ENCODE measurements around the gene THAP8. TPM values are rescaled to one million over a fixed set of nuclear protein-coding genes. Genes with fewer than 3 reads are reported as not detected.
A peak's percentile ranks its signal among the peaks of the same experiment; 100 is the strongest.

The THAP8 gene
- total RNA-seq, 2 donors from 2014 or later, result 6.4 to 6.6 TPM

DNA sequence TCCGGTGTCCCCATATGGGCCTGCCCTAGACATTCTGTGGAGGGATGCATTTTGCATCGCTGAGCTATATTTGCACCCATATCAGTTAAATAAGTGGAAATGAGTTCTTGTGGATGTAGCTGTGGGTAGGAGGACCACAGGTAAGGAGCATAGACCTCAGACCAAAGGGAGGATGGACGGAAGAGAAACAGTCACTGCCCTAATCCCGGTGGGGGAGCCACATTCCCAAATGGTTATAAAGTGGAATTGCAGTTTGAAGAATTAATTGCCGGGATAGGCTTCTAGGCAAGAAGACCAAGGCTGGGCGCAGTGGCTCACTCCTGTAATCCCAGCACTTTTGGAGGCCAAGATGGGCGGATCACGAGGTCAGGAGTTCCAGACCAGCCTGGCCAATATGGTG lies 57.3 kb downstream of the THAP8 start:
- TF ChIP-seq, protein P1, sequence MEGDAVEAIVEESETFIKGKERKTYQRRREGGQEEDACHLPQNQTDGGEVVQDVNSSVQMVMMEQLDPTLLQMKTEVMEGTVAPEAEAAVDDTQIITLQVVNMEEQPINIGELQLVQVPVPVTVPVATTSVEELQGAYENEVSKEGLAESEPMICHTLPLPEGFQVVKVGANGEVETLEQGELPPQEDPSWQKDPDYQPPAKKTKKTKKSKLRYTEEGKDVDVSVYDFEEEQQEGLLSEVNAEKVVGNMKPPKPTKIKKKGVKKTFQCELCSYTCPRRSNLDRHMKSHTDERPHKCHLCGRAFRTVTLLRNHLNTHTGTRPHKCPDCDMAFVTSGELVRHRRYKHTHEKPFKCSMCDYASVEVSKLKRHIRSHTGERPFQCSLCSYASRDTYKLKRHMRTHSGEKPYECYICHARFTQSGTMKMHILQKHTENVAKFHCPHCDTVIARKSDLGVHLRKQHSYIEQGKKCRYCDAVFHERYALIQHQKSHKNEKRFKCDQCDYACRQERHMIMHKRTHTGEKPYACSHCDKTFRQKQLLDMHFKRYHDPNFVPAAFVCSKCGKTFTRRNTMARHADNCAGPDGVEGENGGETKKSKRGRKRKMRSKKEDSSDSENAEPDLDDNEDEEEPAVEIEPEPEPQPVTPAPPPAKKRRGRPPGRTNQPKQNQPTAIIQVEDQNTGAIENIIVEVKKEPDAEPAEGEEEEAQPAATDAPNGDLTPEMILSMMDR (IDR thresholded peaks at IDR 0.05), result no peak
- ATAC-seq (ENCODE audit: insufficient number of reproducible peaks, low FRiP score, low read depth) (no peak), DNase-seq (ENCODE audit: low spot score) (no peak)
- H3K27me3 ChIP-seq (replicated peaks; ENCODE audit: insufficient read depth), result no peaks in the 10 kb centered on the region
- peaks cover 12 to 33% of the 10 kb centered on the region in 2 donors for H3K4me1 ChIP-seq (ENCODE audit: control insufficient read depth in 1 of 2, low read depth in 2 of 2)
- H3K36me3 ChIP-seq, result peaks cover 5% of the 10 kb centered on the region
- H3K9me3 ChIP-seq, result no peaks in the 10 kb centered on the region
- no peak overlapping the region for H3K27ac ChIP-seq
- peak overlapping the region; percentile 89 for H3K4me3 ChIP-seq

DNA sequence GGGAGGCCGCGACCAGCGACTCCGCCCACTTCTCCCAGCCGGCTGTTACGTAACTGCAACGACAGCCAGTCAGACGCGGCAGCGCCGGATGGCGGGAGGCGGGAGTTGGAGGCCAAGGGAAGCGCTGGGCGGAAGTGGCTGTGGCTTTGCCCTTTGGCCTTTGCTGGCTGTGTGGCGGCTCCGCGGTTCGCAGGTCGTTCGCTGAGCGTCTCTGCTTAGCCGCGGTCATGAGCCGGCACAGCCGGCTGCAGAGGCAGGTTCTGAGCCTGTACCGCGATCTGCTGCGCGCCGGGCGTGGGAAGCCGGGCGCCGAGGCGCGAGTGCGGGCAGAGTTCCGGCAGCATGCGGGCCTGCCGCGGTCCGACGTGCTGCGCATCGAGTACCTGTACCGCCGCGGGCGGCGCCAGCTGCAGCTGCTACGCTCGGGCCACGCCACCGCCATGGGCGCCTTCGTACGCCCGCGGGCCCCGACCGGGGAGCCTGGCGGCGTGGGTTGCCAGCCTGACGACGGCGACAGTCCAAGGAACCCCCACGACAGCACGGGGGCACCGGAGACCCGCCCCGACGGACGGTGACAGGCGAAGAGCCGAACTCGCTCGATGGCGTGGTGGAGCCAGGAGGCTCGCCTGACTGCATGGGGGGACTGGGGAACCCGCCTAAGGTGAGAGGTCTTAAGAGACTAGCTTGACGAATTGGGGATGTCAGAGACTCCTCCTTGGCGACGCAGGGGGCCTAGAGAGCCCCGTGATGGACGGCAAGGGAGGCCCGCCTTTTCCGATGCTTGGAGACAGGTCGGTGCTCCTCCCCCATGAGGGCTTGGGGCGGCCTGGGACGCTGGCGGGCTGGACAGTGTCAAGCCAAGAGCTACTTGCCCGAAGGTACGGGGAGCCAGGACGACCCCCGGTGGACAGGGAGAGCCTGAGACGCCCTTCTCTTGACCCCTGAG lies 58.8 kb downstream of the THAP8 start, which contains the start of gene SDHAF1:
Gene SDHAF1 (plus strand): TSS at position 141 of the 946 bp plus-strand sequence. CDS start 87 bp downstream, at position 228.
- peaks cover 5% of the 10 kb centered on the region for H3K36me3 ChIP-seq
- TF ChIP-seq, protein P1 (IDR thresholded peaks at IDR 0.05), result no peak
- no peaks in the 10 kb centered on the region for H3K9me3 ChIP-seq
- peak within 1 kb of the TSS; percentile 89 for H3K4me3 ChIP-seq
- no peaks in the 10 kb centered on the region for H3K27me3 ChIP-seq (replicated peaks; ENCODE audit: insufficient read depth)
- H3K27ac ChIP-seq, result peak within 1 kb of the TSS; percentile 63 to 70
- H3K4me1 ChIP-seq (ENCODE audit: control insufficient read depth in 1 of 2, low read depth in 2 of 2), result peaks cover 12 to 33% of the 10 kb centered on the region in 2 donors
- ATAC-seq (ENCODE audit: insufficient number of reproducible peaks, low FRiP score, low read depth) (peak; percentile 90), DNase-seq (ENCODE audit: low spot score) (peak; percentile 87)

- no peaks in the 10 kb centered on the region for H3K9me3 ChIP-seq
- no peaks in the 10 kb centered on the region for H3K27me3 ChIP-seq (replicated peaks; ENCODE audit: insufficient read depth)
- peaks cover 5% of the 10 kb centered on the region for H3K36me3 ChIP-seq
- H3K4me1 ChIP-seq (ENCODE audit: control insufficient read depth in 1 of 2, low read depth in 2 of 2), result peaks cover 12 to 29% of the 10 kb centered on the region in 2 donors
- H3K27ac ChIP-seq, result no peak overlapping the region
- TF ChIP-seq, protein P1 (IDR thresholded peaks at IDR 0.05), result no peak
- ATAC-seq (ENCODE audit: insufficient number of reproducible peaks, low FRiP score, low read depth) (no peak), DNase-seq (ENCODE audit: low spot score) (no peak)
- H3K4me3 ChIP-seq, result peak overlapping the region; percentile 89
These were observed 60.0 kb downstream of the THAP8 start for GRCh38 chr19:35993923-35994598.

DNA sequence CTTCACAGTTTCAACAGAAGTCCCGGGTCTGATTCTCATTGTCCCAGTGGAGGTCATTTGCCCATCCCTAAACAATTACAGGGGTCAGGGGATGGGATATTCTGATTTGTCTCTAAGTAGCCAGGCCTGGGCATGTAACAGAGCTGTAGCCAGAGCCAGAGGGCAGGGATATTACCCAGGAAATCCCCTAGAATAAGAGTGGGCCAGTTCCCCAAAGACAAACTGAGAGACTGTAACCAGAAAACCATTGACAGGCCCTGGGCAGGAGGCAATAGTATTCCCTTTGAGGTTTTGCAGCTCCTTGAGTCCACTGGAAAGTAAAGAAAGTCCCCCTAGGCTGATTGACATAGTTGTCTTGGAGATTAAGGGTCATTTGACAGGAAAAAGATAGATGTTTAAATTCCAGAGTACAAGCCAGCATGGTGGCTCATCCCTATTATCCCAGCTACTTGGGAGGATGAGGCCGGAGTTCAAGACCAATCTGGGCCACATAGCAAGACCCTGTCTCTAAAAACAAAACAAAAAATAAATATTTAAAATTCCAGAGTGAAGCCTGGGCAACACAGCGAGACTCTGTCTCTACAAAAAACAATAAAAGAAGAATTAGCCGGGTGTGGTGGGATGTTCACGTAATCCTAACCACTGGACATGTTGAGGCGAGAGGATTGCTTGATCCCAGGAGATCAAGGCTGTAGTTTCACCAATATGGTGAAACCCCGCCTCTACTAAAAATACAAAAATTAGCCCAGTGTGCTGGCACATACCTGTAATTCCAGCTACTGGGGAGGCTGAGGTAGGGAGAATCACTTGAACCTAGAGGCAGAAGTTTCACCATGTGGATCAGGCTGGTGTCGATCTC lies 60.9 kb downstream of the THAP8 start:
- H3K27ac ChIP-seq, result no peak overlapping the region
- ATAC-seq (ENCODE audit: insufficient number of reproducible peaks, low FRiP score, low read depth) (no peak), DNase-seq (ENCODE audit: low spot score) (no peak)
- TF ChIP-seq, protein P1 (IDR thresholded peaks at IDR 0.05), result no peak
- H3K36me3 ChIP-seq, result peaks cover 5% of the 10 kb centered on the region
- H3K27me3 ChIP-seq (replicated peaks; ENCODE audit: insufficient read depth), result no peaks in the 10 kb centered on the region
- H3K4me3 ChIP-seq, result no peak overlapping the region
- no peaks in the 10 kb centered on the region for H3K9me3 ChIP-seq
- peaks cover 12 to 23% of the 10 kb centered on the region in 2 donors for H3K4me1 ChIP-seq (ENCODE audit: control insufficient read depth in 1 of 2, low read depth in 2 of 2)

All from thoracic aorta (tissue), 2 donors.